H1 (cell line): ENCODE data around the gene ASB16.

ENCODE experiments used
- CEBPB ChIP-seq: IDR thresholded peaks from 2 replicates; pipeline ENCODE4 v1.6.1; 2012; ENCODE audit warnings: low read depth, low read length
- CTCF ChIP-seq, 3 experiments: IDR thresholded peaks; 1 replicate in 2 of 3; 2 replicates in 1 of 3; pipeline versions ENCODE4 v1.5.1 to v1.6.1; 2011; ENCODE audit warnings: low read length in 3 of 3, mild to moderate bottlenecking in 3 of 3, inconsistent platforms in 2 of 3, low read depth in 1 of 3, moderate library complexity in 1 of 3; ENCODE audit not compliant: insufficient read depth in 1 of 3; ENCODE audit errors: control extremely low read depth in 1 of 3
- EP300 ChIP-seq, 2 experiments: IDR thresholded peaks; 1 replicate in 1 of 2; 2 replicates in 1 of 2; pipeline ENCODE4 v1.6.1; 2011 to 2012; ENCODE audit warnings: low read depth in 2 of 2, low read length in 2 of 2, mild to moderate bottlenecking in 2 of 2, borderline replicate concordance in 1 of 2, inconsistent platforms in 1 of 2, moderate library complexity in 1 of 2
- POLR2A ChIP-seq, 2 experiments: IDR thresholded peaks; 1 replicate in 1 of 2; 2 replicates in 1 of 2; pipeline ENCODE4 v1.6.1; 2011; ENCODE audit warnings: low read depth in 2 of 2, low read length in 2 of 2, mild to moderate bottlenecking in 2 of 2; ENCODE audit errors: control extremely low read depth in 1 of 2
- POLR2AphosphoS5 ChIP-seq: IDR thresholded peaks from 2 replicates; pipeline ENCODE4 v1.6.1; 2011; ENCODE audit warnings: low read depth, low read length
- RBBP5 ChIP-seq: IDR thresholded peaks from 2 replicates; pipeline ENCODE4 v1.7.1; 2012; ENCODE audit warnings: low read depth, mild to moderate bottlenecking, inconsistent platforms, low read length, moderate library complexity, borderline replicate concordance
- TAF7 ChIP-seq: optimal IDR thresholded peaks from 2 replicates; pipeline ENCODE3; 2011; ENCODE audit warnings: low read depth, mild to moderate bottlenecking, inconsistent platforms, low read length, moderate library complexity, borderline replicate concordance
- USF2 ChIP-seq: IDR thresholded peaks from 2 replicates; pipeline ENCODE4 v1.6.1; 2011; ENCODE audit warnings: low read length, improper control_type of control experiment
- YY1 ChIP-seq: IDR thresholded peaks from 2 replicates; pipeline ENCODE4 v1.6.1; 2011; ENCODE audit warnings: low read depth, mild to moderate bottlenecking, low read length

GRCh38 chr17:44144966-44145739 lies 25.4 kb upstream of the ASB16 start:
- TF ChIP-seq YY1 (no peak), USF2 (no peak), EP300 (IDR thresholded peaks at IDR 0.05; ENCODE audit: borderline replicate concordance in 1 of 2, low read depth in 2 of 2, low read length in 2 of 2) (no peak), CTCF (IDR thresholded peaks at IDR 0.05; ENCODE audit: control extremely low read depth in 1 of 3, insufficient read depth in 1 of 3, low read depth in 1 of 3, low read length in 3 of 3) (no peak), RBBP5 (no peak), POLR2A (IDR thresholded peaks at IDR 0.05; ENCODE audit: control extremely low read depth in 1 of 2, low read depth in 2 of 2, low read length in 2 of 2) (no peak), TAF7 (no peak), CEBPB (no peak), POLR2AphosphoS5 (no peak)
